HG03520 (cell line): ENCODE results near the gene OPA3.
"Not testable (repeated sequence)": the region's sequence is repeated elsewhere in the genome, so short reads cannot be mapped to it uniquely, and the experiment has no call there.

Experiments
- ATAC-seq: cut with Tn5 transposase; IDR thresholded peaks from one replicate; pipeline ENCODE4 v1.9.1; 2021; ENCODE audit warnings: mild to moderate bottlenecking, moderate library complexity; ENCODE audit not compliant: unreplicated experiment

The OPA3 gene

DNA sequence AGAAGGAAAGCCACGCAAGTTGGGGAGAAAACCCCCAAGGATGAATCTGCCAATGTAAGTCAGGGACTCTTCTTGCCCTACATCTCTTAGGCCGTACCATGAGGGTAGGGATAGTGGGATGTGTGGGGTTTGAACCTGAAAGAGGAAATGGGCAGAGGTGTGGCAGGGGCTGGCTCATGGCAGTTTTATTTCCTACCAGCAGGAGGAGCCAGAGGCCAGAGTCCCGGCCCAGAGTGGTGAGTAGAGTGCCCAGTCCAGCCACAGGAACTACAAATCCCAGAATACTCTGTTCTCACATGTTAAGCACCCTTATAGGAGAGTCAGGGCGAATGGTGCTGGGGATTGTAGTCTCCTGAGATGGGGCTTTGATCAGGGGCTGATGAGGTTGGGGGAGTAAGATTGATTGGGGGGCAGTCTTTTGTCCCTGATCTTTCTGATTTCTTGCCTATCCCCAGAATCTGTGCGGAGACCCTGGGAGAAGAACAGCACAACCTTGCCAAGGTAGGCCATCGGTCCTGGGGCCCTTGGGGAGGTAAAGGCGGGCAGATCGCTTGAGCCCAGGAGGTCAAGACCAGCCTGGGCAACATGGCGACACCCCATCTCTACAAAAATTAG, 60.9 kb downstream of the OPA3 start:
- ATAC-seq: peak; percentile 80

DNA sequence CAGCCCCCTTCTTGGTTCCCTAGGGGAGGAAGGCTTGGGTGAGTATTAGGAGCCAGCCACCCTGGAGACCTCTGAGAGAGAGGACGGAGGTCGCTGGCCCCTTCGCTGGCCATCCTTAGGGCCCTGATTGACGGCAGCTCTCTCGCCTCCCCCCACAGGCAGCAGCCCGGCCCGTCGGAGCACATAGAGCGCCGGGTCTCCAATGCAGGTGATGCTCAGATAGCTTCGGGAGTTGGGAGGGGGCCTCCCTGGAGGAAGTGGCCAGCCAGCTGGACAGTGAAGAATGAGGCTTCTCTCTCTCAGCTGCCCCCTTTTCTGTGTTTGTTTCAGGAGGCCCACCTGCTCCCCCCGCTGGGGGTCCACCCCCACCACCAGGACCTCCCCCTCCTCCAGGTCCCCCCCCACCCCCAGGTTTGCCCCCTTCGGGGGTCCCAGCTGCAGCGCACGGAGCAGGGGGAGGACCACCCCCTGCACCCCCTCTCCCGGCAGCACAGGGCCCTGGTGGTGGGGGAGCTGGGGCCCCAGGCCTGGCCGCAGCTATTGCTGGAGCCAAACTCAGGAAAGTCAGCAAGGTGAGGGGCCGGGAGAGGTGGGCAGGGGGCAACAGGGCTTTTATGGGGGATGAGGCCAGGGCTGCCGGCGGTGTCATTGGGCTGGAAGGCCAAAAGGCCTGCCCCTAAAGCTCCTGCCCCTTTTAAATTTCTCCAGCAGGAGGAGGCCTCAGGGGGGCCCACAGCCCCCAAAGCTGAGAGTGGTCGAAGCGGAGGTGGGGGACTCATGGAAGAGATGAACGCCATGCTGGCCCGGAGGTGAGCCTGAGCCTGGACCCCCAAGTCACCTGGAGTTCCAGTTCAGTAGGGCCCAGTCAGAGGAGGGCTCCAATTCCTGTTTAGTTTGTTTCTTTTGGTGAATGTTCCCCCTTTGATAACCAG, 62.3 kb downstream of the OPA3 start:
- no peak for ATAC-seq

GRCh38 chr19:45518469-45518826, 66.2 kb downstream of the OPA3 start:
- ATAC-seq: no peak

DNA sequence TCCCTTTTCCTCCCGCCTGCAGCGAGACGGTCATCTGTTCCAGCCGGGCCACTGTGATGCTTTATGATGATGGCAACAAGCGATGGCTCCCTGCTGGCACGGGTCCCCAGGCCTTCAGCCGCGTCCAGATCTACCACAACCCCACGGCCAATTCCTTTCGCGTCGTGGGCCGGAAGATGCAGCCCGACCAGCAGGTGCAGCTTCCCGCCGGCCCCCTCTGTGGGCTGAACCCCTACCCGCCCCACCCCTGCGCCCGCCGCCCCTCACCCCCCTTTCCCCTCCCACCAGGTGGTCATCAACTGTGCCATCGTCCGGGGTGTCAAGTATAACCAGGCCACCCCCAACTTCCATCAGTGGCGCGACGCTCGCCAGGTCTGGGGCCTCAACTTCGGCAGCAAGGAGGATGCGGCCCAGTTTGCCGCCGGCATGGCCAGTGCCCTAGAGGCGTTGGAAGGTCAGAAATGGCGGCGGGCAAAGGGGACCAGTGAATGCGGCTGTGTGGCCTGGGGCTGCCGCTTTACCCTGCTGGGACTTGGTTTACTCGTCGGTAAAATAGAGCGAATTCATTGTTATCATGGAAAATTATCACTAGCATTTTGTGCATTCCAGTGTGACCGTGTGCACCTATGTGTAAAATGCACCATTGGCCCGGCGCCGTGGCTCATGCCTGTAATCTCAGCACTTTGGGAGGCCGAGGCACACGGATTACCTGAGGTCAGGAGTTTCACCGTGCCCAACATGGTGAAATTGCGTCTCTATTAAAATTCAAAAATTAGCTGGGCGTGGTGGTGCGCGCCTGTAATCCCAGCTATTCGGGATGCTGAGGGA, 66.7 kb downstream of the OPA3 start:
- ATAC-seq: no peak

GRCh38 chr19:45517238-45517637, 67.4 kb downstream of the OPA3 start:
- no peak for ATAC-seq

- no peak for ATAC-seq
Measured at GRCh38 chr19:45515807-45516401, 68.7 kb downstream of the OPA3 start.

- ATAC-seq: no peak
Measured at GRCh38 chr19:45515081-45515624, 69.4 kb downstream of the OPA3 start.

GRCh38 chr19:45514376-45515051, 70.1 kb downstream of the OPA3 start:
- ATAC-seq: no peak

- ATAC-seq: no peak
Measured at GRCh38 chr19:45512881-45513483, 71.6 kb downstream of the OPA3 start.

DNA sequence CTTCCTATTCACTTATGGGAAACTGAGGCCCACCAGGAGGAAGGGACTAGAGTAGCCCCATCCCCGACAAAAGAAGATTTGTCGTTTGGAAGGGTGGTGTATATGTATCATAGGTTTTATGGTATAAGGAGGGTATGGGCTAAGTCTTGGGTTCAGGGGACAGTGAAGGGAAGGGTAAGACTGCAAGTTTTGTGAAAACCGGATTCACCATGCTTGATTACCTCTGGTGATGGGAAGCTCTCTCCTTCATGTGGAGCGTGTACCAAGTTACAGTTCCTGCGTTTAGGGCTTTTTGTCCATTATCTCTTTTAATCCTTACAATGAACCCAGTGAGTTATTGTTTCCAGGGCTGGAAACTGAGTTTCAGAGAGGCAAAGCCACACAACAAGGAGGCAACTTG, 73.5 kb downstream of the OPA3 start:
- no peak for ATAC-seq

DNA sequence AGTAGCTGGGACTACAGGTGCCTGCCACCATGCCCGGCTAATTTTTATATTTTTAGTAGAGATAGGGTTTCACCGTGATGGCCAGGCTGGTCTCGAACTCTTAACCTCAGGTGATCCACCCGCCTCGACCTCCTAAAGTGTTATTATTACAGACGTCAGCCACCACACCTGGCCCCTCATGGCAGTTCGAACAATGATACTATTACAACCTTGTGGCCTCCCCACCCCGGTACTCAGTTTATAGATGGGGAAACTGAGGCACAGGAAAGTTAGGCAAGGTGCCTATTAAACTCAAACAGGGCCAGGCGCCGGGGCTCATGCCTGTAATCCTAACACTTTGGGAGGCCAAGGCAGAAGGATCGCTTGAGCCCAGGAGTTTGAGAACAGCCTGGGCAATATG, 74.2 kb downstream of the OPA3 start:
- ATAC-seq: not testable (repeated sequence)

DNA sequence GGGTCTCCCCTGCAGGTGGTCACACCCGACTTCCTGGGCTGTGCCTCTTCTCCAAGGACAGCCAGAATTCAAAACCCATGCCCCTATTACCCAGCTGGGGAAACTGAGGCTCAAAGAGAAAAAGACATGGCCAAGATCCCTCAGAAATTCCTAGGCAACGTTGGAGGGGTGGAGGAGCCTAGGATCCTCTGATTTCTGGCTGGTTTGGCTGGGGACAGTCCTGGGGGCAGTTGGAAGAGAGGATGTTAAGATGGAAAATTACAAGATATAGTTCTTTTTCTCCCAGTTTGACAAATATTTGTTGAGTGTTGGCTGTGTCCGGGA, 74.9 kb downstream of the OPA3 start:
- ATAC-seq: no peak

DNA sequence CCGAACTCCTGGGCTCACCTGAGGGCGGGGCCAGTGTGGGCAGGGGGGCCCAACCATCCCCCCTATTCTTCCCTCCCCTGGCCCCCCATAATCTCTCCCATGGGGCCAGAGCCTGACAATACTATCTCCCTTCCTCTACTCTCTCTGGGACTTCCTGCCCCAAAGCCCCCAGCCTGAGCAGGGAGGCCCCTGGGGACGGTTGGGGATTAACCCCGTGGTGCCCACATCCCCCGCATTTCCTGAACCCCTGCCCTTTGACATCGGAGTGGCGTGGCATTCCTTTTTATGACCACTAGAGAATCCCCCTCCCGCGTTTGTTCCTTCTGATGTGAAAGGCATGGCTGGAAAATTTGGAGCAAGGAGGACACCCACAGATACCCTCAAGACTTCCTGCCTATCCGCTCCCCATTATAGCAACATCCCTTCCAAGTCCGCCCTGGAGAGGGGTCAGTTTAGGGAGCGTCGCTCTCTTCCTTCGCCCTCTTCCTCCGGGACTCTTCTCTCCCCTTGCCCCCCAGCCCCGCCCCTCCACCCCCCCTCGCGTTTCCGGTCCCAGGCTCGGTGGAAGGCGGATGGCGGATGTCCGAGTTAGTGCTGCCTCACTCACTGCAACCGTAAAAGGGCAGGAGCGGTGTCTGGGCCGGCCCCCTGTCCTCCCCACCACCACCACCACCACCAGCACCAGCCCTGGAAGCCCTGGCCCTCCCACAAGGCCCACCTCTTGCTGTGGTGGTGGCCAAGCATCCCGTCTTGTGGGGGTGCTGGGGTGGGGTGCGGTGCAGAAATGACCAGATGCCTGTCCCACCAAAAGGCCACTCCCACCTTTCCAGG, 75.5 kb downstream of the OPA3 start:
- ATAC-seq: no peak

GRCh38 chr19:45508417-45508860, 76.2 kb downstream of the OPA3 start:
- no peak for ATAC-seq

GRCh38 chr19:45507872-45508416, 76.7 kb downstream of the OPA3 start:
- ATAC-seq: no peak

GRCh38 chr19:45506989-45507871, 77.4 kb downstream of the OPA3 start, which contains the start of gene VASP:
TSS of gene VASP (plus strand) at chr19:45507479. CDS start at chr19:45507772, 293 bp downstream.
- ATAC-seq: no peak

GRCh38 chr19:45506246-45506988, 78.2 kb downstream of the OPA3 start:
- ATAC-seq: peak; percentile 47
